Retina (tissue), 1 donor: ENCODE data around the gene CPXM2.
A peak's percentile ranks its signal among the peaks of the same experiment; 100 is the strongest.

Source experiments
- DNase-seq: peaks from one replicate; pipeline ENCODE4 v3.0.0-alpha.2; 2016

Gene CPXM2

GRCh38 chr10:123891144-123892071, at the start of gene CPXM2:
TSS of gene CPXM2 (minus strand) at chr10:123891807. CDS start at chr10:123891659, 148 bp downstream.
- peak; percentile 18 for DNase-seq

- DNase-seq, result no peak
Measured at GRCh38 chr10:123939591-123939990, 48.0 kb upstream of the CPXM2 start.

DNA sequence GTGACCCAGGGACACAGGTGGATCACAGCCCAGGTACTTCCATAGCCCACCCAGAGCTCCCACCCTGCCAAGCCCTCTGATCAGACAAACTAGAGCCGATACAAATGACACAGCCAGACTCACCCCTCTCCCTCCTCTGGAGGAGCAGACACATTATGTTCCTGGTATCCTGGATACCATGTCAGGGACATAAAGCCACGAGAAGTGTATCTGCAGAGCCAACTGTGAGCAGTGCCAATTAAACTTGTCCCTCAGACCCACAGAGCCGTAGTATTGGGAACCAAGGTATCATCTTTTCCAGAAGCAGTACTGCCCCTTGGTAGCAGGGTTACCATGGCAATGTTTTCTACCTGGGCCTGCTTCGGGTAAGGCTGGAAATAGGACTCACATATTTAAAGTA, 47.3 kb upstream of the CPXM2 start:
- DNase-seq, result no peak

DNA sequence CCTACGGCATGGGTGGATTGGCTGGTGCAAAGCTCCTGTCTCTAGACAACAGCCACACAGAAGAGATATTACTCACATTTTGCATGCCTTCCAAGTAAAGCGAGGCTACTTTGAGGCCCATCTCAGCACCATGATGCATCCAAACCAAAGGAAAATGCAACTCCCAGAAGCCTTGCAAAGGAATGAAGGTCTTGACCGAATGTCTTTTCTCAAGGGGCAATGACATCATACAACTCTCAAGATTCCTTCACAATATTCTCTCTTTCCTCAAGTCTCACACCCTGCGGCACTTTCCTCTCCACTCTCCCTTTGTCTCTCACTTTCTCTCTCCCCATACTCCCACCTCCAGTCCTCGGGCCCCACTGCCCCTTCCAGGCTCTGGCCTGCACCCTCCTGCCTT, 44.8 kb upstream of the CPXM2 start:
- DNase-seq, result no peak

DNA sequence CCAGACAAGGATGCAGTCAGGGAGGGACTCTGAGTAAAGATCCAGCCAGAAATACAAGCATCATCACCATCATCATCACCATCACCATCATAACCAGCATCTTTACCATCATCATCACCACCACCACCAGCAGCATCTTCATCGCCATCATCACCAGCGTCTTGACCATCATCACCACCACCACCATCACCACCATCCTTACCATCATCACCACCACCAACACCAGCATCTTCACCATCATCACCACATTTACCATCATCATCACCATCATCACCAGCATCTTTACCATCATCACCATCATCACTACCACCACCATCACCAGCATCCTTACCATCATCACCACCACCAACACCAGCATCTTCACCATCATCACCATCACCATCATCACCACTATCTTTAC, 44.1 kb upstream of the CPXM2 start:
- DNase-seq, result no peak

DNA sequence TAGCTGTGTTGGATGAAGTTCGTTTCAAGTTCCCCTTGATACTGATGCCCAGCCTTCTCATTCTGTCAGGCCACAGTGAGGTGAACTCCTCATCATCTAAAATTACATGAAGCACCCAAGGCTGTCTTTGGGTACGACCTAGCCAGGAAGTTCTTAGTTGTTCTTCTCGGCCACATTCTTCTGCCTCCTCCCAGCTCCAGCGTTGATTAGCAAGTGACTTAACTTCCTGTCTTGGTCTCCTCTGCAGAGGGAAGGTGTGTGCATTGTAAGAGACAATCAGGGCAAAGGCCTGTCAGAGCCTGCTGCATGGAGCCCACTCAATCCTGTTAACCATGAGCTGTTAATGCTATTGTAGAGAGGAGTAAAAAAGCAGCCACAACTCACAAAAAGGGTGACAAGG, 43.2 kb upstream of the CPXM2 start:
- DNase-seq, result no peak

DNA sequence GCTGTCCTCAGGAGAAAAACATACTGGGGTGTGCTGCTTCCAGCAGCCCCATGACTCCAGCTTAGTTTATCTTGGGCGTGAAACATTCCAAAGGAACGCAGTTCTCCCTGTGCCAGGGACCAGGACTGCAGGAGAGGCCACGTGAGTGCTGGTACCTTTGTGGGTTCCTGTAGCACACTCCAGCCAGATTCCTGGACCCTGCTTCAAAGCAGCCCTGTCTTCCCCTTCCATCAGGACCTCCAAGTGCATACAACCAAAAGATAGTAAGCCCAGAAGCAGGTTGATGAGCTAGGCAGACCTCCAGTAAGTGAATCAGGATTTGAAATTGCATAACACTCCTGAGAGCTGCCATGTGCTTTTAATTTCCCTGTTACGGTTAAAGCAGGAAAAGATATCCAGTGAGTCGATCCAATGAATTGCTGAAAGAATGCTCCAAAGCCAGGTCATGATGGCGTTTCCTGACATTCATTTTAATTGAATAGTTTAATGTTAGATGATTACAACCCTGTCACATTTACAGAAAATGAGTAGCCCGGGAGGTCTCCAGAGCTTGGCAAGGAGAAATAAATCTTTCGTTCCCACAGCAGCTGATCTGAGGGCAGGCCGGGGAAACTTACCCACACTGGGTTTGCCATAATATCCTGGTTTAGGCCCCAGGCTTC, 38.9 kb upstream of the CPXM2 start:
- no peak for DNase-seq

DNA sequence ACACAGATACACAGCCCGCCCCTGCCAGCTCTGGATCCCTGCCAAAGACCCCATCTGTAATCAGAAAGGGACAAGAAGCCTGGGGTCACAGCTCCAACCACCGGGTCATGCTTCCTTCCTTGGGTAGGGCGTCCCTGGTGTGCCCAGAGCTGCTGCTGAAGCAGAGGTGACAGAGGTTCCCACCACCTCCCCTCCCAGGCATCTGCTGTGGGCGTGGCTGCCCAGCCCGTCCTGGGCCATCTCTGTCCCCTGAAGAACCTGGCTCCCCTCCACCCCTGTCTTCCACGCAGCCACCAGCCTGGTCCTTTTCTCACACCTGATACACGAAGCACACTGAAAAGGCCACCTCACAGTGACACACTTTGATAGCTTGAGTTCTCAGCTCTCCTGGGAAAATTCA, 38.2 kb upstream of the CPXM2 start:
- no peak for DNase-seq

DNA sequence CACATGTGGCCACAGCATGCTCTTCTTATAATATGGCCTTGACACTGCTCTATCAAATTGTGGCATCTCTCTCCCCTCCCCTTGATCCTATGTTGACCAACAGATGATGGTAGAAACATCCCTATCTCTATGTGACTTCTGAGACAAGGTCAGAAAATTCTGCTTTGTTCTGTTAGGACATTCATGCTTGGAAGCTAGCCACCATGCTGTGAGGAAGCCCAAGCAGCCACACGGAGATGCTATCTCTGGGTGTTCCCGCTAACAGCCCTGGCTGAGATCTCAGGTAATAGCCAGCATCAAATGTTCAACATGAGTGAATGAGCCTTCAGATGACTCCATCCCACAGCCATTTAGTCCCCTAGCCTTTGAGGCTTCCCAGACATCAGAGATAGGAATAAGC, 36.8 kb upstream of the CPXM2 start:
- no peak for DNase-seq

DNA sequence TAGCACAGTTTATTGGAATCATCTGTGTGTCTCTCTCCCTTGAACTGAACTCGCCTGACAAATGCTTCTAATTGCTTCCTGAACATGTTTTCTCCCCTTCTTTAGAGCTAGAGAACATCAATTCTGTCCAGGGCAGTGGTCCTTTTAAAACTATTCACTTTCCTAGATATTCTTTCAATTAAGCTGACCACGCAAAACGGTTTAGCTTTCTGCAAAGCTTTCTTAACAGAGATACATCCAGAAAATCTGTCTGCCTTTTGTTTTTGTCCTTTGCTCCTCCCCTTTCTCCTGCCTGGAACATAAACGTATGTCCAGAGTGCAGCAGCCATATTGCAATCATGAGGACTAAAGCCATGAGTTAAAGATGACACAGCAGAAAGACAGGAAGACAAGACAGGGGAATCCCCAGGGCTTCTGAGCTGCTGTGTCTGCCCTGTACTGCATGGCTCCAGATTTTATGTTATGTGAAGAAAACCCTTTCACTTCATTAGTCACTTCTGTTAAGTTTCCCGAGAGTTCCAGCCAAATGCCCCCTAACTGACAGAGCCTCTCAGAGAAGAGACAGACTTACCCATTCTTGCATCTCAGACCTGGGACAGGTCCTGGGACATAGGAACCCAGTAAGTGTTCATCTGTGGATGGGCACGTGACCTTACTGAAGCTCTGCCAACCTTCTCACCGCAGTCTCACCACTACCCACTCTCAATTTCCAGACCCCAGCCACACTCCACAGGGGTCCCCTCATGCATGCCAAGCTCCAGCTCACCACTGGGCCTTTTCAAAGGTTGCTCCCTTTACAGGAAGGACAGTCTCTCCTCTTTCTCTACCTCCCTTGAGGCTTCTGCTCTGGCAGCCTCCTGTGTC, 35.0 kb upstream of the CPXM2 start:
- no peak for DNase-seq

- no peak for DNase-seq
Measured at GRCh38 chr10:123922126-123922525, 30.5 kb upstream of the CPXM2 start.

- no peak for DNase-seq
Measured at GRCh38 chr10:123916775-123917174, 25.2 kb upstream of the CPXM2 start.

DNA sequence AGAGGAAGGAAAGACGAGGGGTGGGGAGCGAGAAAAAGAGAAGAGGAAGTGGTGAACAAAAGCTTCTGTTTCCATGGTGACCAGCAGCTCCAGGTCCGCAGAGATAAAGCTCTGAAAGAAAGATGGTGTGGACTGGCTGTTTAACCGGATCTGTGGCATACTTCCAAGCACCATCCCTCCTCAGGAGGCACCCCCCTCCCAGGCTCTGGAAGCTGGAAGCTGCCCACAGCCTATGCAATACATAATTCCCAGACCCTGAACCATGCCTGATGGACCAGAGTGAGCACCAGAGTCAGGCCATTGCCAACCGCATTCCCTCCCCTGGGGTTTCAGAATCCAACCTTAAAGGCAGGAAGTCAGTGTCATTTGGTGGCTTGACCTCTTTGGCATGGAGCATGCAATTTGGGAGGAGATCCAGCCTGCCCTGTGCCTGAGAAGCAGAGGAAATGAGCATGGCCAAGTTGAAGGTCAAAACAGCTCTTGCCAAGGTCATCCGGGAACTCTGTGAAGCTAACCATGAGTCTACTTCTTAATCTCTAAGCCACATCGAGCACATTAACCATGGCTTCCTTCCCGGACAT, 22.2 kb upstream of the CPXM2 start:
- no peak for DNase-seq

DNA sequence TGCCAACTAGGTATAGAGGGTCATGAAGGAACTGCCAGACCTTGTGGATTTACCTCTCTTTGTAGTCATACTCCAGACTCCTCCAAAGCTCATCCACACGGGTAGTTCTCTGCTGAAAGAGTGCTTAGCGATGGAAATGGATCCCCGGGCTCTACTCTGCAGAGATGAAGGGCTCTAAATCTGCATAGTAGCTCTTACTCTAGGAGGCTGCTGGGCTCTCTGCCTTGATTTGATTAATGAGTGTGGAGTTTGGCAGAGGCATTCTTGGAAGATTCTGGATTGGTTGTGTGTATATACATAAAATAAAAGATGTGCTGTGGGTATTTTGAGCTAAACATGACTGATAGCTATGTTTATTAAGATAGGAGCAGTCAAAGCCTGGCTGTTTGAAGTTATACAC, 21.3 kb upstream of the CPXM2 start:
- no peak for DNase-seq

DNA sequence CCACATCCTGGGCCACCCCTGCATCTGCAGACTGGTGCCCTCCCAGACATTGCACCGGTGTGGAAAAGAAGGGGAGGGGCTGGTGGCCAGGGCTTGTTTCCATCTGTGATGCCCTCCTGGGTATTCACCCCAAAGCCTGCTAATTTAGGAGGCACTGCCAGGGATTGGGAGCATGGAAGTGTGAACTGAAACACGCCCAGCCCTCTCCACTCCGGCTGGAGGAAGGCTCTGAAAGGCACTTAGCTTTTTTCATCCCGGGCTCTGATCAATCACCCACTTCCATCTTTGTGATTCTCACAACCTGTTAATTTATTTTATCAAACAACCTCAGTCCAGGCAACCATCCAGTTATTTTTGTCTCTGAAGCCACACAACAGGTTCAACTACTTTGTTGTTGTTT, 20.9 kb upstream of the CPXM2 start:
- DNase-seq, result no peak

DNA sequence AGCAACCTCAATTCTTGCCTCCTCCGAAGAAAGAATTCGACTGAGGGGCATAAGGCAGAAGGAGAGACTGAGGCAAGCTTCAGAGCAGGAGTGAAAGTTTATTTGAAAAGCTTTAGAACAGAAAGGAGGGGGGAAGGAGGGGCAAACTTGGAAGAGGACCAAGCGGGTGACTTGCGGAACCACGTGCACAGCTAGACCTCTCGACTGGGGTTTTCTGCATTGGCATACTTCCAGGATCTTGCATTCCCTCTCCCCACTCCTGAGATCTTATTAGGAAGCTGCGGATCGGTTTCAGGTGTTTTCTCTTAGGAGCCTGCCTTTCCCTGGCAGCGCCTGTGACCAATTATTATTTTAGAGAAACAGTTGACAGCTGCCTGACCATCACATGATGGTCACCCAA, 20.3 kb upstream of the CPXM2 start:
- DNase-seq, result no peak

DNA sequence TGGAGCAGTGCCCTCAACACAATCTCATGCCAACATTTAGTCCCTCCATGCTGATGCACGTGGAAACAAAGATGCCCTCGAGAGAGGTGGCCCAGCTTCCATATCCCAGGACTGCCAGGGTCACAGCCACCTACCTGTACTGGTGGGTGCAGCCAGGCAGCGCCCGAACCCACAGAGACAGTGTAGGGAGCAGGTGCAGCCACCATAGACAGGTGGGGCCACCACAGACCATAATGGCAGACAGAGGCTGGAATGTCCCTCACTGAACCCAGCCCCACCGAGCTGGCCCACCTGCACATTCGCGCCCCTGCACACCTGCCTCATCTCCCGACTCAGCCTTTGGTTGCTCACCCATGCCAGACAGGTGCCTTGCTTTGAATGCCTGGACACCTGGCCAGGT, 18.3 kb upstream of the CPXM2 start:
- DNase-seq, result no peak

DNA sequence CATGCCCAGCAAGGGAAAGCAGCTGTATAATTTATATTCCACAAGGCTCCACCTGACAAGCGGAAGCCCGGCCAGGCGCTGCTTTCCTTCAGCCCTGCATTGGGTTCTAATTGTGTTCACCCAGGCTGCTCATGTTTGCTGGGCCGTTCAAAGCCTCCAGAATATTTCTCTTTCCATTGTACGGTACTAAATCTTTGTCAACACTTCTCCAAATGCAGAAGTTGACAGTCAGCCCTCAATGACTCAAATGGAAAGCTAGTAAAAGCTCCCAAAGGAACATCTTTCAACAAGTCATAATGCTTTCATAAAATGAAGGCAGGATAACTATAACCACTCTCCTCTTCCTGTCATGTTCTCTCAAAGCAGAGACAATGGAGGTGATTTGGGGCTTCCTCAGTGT, 17.8 kb upstream of the CPXM2 start:
- DNase-seq, result no peak

- DNase-seq, result no peak
Measured at GRCh38 chr10:123908379-123908778, 16.8 kb upstream of the CPXM2 start.

GRCh38 chr10:123906884-123907652, 15.5 kb upstream of the CPXM2 start:
- no peak for DNase-seq

- no peak for DNase-seq
Measured at GRCh38 chr10:123906296-123906695, 14.7 kb upstream of the CPXM2 start.

DNA sequence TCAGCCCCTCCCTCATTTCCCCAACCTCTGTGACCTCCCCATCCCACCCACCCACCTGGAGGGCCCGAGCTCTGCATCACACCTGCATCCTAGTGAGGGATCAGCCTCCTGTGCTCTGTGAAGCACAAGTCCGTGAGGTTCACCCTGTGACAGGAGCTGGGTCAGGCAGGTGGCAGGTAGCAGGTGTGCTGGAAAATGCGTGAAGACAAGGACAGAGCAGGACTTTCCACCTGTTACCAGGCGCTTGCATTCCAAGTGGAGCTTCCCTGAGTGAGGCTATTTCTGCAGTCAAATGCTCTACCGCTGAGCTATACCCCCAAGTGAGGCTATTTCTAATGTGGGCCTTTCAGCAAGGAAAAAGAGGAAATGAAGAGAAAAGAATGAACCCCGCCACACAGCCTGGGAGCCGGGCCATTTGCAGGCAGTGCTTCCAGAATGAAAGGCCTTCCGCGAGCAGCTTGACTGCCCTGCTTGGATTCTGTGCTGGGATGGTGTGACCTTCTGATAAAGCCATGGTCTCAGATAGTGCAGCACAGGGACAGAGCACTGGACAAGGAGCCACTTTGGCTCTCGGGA, 13.3 kb upstream of the CPXM2 start:
- DNase-seq, result no peak
